Parathyroid adenoma (tissue), 2 donors: ENCODE results near the gene CENPL.
"Not testable (repeated sequence)": the region's sequence is repeated elsewhere in the genome, so short reads cannot be mapped to it uniquely, and the experiment has no call there.

ENCODE experiments used
- H2AFZ ChIP-seq: fragments of 300-600 bp; sonication (generic); one replicate; pipeline ENCODE4 v1.7.0; 2017; ENCODE audit warnings: antibody characterized with exemption, mild to moderate bottlenecking
- H3K27ac ChIP-seq: fragments of 300-600 bp; sonication (generic); one replicate; pipeline ENCODE4 v1.7.0; 2017
- H3K27me3 ChIP-seq: fragments of 300-600 bp; sonication (generic); one replicate; pipeline ENCODE4 v1.7.0; 2017; ENCODE audit warnings: low read length; ENCODE audit not compliant: control insufficient read depth, insufficient read depth
- H3K36me3 ChIP-seq: fragments of 300-600 bp; sonication (generic); one replicate; pipeline ENCODE4 v1.7.0; 2017; ENCODE audit warnings: low read length; ENCODE audit not compliant: control insufficient read depth, insufficient read depth
- H3K4me1 ChIP-seq: fragments of 300-600 bp; sonication (generic); one replicate; pipeline ENCODE4 v1.7.0; 2017; ENCODE audit warnings: control low read depth
- H3K4me2 ChIP-seq: fragments of 300-600 bp; sonication (generic); one replicate; pipeline ENCODE4 v1.7.0; 2017; ENCODE audit warnings: low read length
- H3K4me3 ChIP-seq: fragments of 300-600 bp; sonication (generic); one replicate; pipeline ENCODE4 v1.7.0; 2017; ENCODE audit warnings: low read depth, low read length
- H3K79me2 ChIP-seq: fragments of 300-600 bp; sonication (generic); one replicate; pipeline ENCODE4 v1.7.0; 2017; ENCODE audit warnings: control low read depth
- H3K9ac ChIP-seq: fragments of 300-600 bp; sonication (generic); one replicate; pipeline ENCODE4 v1.7.0; 2017; ENCODE audit warnings: mild to moderate bottlenecking
- H3K9me3 ChIP-seq: fragments of 300-600 bp; sonication (generic); one replicate; pipeline ENCODE4 v1.7.0; 2017; ENCODE audit warnings: low read length; ENCODE audit not compliant: control insufficient read depth
- TF ChIP-seq, protein P1 (sequence below): fragments of 300-600 bp; sonication (generic); IDR thresholded peaks from one replicate; pipeline ENCODE4 v1.7.0; 2017; ENCODE audit warnings: antibody characterized with exemption, mild to moderate bottlenecking
- donor health status: primary hyperparathyroidism.

CENPL gene

DNA sequence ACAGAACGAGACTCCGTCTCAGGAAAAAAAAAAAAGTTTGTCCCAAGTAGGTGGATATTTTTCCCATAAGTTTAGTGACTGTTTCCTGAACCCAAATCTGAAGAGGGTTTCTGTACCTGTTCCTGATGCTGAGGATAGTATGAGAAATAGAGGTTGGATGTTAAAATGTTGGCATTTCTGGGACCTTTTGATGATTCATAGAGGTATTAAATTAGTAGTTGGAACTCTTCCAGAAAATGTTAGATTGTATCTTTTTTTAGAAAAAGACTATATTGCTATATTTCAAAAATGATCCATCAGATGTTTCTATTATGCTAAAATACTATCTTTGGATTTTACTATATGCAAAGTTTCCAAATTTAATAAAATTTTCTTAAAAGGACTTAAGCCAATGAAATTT lies 2.9 kb upstream of the CENPL start:
- H3K9me3 ChIP-seq: no peaks in the 10 kb centered on the region
- no peaks in the 10 kb centered on the region for H3K36me3 ChIP-seq
- no peak overlapping the region for H3K4me2 ChIP-seq
- no peak overlapping the region for H3K4me3 ChIP-seq
- no peaks in the 10 kb centered on the region for H3K27me3 ChIP-seq
- no peaks in the 10 kb centered on the region for H3K4me1 ChIP-seq
- no peak overlapping the region for H2AFZ ChIP-seq
- no peak overlapping the region for H3K9ac ChIP-seq
- TF ChIP-seq, protein P1, sequence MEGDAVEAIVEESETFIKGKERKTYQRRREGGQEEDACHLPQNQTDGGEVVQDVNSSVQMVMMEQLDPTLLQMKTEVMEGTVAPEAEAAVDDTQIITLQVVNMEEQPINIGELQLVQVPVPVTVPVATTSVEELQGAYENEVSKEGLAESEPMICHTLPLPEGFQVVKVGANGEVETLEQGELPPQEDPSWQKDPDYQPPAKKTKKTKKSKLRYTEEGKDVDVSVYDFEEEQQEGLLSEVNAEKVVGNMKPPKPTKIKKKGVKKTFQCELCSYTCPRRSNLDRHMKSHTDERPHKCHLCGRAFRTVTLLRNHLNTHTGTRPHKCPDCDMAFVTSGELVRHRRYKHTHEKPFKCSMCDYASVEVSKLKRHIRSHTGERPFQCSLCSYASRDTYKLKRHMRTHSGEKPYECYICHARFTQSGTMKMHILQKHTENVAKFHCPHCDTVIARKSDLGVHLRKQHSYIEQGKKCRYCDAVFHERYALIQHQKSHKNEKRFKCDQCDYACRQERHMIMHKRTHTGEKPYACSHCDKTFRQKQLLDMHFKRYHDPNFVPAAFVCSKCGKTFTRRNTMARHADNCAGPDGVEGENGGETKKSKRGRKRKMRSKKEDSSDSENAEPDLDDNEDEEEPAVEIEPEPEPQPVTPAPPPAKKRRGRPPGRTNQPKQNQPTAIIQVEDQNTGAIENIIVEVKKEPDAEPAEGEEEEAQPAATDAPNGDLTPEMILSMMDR: no peak
- no peaks in the 10 kb centered on the region for H3K79me2 ChIP-seq
- H3K27ac ChIP-seq: no peak overlapping the region

DNA sequence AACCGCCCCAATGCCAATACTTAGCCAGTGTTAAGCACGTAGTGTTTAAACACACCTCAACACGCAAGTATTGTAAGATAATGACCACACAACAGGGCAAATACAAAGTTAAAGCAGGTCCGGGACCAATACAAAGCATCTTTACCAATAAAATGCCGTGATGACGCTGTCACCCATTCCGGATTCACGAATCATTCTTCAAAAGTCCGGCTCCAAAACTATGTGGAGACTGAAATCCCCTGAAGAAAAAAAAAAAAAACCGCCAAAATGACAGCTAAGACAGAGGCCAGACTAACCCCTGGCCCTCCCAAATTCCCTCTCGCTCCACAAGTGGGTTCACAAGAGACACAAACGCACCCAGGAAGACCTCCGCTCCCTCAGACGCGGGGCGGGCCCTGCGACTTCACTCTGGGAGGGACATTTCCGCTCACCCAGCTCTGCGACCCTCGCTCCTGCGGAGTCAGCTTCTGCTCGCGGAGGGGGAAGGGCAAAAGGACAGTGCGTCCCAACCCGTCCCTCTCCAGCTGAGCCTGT lies 835 bp downstream of the CENPL start:
- Histone ChIP-seq H3K4me3 (peak overlapping the region; percentile 78), H3K27ac (peak overlapping the region; percentile 88), H3K4me1 (no peaks in the 10 kb centered on the region), H3K9ac (peak overlapping the region; percentile 21), H3K36me3 (no peaks in the 10 kb centered on the region), H2AFZ (peak overlapping the region; percentile 95), H3K4me2 (peak overlapping the region; percentile 86), H3K9me3 (no peaks in the 10 kb centered on the region), H3K79me2 (no peaks in the 10 kb centered on the region), H3K27me3 (no peaks in the 10 kb centered on the region)
- TF ChIP-seq, protein P1: no peak

DNA sequence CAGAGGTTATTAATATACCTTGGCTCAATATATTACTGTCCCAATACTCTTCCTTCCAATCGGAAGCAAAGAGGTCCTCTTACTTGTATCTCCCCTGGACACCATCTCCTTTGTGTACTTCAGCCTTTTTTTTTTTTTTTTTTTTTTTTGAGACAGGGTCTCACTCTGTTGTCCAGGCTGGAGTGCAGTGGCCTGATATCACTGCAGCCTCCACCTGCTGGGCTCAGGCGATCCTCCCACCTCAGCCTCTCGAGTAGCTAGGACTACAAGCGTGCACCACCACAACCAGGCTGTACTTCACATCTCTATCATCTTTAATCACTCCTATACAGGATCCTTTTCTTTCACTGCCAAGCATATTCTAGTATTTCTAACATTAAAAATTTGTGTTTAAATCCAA lies 3.0 kb downstream of the CENPL start:
- H3K27ac ChIP-seq: no peak overlapping the region
- H3K9ac ChIP-seq: no peak overlapping the region
- no peaks in the 10 kb centered on the region for H3K36me3 ChIP-seq
- H3K9me3 ChIP-seq: no peaks in the 10 kb centered on the region
- no peak overlapping the region for H3K4me3 ChIP-seq
- H2AFZ ChIP-seq: no peak overlapping the region
- TF ChIP-seq, protein P1: no peak
- H3K4me1 ChIP-seq: no peaks in the 10 kb centered on the region
- no peaks in the 10 kb centered on the region for H3K27me3 ChIP-seq
- H3K4me2 ChIP-seq: no peak overlapping the region
- no peaks in the 10 kb centered on the region for H3K79me2 ChIP-seq

DNA sequence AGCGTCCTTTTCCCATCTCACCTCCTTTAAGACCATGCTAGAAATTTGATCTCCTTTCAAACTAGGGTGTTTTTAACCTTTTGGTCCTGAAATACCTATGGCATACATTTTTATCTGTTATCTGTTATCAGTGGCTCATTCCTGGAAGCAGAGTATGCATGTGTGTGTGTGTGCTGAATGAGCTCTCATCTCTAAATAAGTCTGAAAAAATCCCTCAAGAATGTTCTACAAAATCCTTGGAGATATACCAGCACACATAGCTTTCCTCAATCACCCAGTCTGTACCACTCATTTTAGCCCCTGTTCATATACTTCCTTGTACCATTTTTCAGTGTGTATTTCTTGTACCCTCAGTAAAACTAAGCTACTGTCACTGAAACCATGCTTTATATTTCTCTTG lies 6.2 kb downstream of the CENPL start:
- no peak overlapping the region for H3K27ac ChIP-seq
- TF ChIP-seq, protein P1: no peak
- H3K27me3 ChIP-seq: no peaks in the 10 kb centered on the region
- no peak overlapping the region for H2AFZ ChIP-seq
- no peaks in the 10 kb centered on the region for H3K79me2 ChIP-seq
- H3K4me2 ChIP-seq: no peak overlapping the region
- no peaks in the 10 kb centered on the region for H3K4me1 ChIP-seq
- no peak overlapping the region for H3K9ac ChIP-seq
- H3K4me3 ChIP-seq: no peak overlapping the region
- no peaks in the 10 kb centered on the region for H3K36me3 ChIP-seq
- no peaks in the 10 kb centered on the region for H3K9me3 ChIP-seq

DNA sequence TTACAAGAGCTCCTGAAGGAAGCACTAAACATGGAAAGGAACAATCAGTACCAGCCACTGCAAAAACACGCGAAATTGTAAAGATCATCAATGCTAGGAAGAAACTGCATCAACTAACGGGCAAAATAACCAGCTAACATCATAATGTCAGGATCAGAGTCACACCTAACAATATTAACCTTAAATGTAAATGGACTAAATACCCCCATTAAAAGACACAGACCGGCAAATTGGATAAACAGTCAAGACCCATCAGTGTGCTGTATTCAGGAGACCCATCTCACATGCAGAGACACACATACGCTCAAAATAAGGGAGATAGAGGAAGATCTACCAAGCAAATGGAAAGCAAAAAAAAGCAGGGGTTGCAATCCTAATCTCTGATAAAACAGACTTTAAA lies 11.0 kb downstream of the CENPL start:
- H3K36me3 ChIP-seq, H2AFZ ChIP-seq, H3K4me3 ChIP-seq: not testable (repeated sequence)

More for the DNA sequence above, 11.0 kb downstream of the CENPL start:
- not testable (repeated sequence) for H3K9me3 ChIP-seq, H3K27ac ChIP-seq, H3K79me2 ChIP-seq, H3K4me2 ChIP-seq, H3K4me1 ChIP-seq, H3K27me3 ChIP-seq, H3K9ac ChIP-seq
